PC-3 (cell line): ENCODE results near the gene RIOK2.

Experiments
- EZH2 ChIP-seq: fragments of 300-600 bp; sonication (generic); IDR thresholded peaks from one replicate; pipeline ENCODE4 v1.6.1; 2017; ENCODE audit warnings: antibody characterized with exemption, mild to moderate bottlenecking, low read length; ENCODE audit not compliant: unreplicated experiment
- TF ChIP-seq, protein P1 (sequence below): fragments of 300-600 bp; sonication (generic); conservative IDR thresholded peaks from 2 replicates; pipeline ENCODE4 v1.5.1; 2017; ENCODE audit warnings: antibody characterized with exemption, low read depth, mild to moderate bottlenecking, low read length

DNA sequence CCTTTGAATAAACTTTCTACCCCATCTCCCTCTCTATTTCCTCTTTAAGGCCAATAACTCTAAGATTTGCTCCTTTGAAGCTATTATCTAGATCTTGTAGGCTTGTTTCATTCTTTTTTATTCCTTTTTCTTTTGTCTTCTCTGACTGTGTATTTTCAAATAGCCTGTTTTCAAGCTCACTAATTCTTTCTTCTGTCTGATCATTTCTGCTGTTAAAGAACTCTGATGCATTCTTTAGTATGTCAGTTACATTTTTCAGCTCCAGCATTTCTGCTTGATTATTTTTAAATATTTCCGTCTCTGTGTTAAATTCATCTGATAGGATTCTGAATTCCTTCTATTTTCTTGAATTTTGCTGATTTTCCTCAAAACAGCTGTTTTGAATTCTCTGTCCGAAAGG, 25.4 kb downstream of the RIOK2 start:
- TF ChIP-seq, protein P1, sequence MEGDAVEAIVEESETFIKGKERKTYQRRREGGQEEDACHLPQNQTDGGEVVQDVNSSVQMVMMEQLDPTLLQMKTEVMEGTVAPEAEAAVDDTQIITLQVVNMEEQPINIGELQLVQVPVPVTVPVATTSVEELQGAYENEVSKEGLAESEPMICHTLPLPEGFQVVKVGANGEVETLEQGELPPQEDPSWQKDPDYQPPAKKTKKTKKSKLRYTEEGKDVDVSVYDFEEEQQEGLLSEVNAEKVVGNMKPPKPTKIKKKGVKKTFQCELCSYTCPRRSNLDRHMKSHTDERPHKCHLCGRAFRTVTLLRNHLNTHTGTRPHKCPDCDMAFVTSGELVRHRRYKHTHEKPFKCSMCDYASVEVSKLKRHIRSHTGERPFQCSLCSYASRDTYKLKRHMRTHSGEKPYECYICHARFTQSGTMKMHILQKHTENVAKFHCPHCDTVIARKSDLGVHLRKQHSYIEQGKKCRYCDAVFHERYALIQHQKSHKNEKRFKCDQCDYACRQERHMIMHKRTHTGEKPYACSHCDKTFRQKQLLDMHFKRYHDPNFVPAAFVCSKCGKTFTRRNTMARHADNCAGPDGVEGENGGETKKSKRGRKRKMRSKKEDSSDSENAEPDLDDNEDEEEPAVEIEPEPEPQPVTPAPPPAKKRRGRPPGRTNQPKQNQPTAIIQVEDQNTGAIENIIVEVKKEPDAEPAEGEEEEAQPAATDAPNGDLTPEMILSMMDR, result no peak
- no peak for TF ChIP-seq EZH2
